HUDEP-2 (cell line): ENCODE measurements around the gene CPEB1.
"Not testable (repeated sequence)": the region's sequence is repeated elsewhere in the genome, so short reads cannot be mapped to it uniquely, and the experiment has no call there.

Experiments
- DNase-seq, 76 experiments: peaks; one replicate each; lab custom pipeline; 2025; ENCODE audit not compliant: unreplicated experiment in 76 of 76; lab: John Stamatoyannopoulos, UW

Gene CPEB1

DNA sequence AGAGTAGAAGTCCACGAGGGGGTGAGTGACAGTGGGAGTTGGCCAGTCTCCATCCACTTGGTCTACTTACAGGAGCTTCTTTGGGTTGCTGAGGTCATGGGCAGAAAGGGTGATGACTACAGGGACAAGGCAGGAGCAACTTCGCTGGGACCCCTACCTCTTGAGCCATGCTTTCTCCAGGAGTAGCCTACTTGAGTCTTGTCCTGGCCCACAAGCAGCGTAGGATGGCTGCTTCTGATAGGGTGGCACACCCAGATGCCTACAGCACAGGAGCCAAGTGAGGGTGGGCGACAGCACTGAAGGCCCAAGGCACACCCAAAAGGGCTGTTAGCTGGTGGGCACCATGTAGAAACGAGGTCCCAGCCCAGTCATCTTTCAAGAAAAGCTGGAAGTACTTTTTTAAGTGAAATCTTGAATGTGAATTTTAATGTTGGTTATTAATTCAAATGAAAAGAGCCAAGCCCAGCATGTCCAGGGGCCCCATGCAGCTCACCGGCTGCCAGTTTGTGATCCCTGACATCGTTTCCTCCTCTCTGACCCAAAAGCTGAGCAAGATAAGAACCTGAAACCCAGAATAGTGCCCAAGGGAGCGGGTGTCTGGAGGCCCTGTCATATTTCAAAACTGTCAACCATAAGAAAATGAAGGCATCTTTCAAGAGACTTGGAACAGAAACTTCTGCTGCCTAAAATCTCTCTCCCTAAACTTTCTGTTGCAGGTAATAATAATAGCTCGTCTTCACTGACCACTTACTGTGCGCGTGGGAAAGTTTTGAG lies 2.2 kb upstream of the CPEB1 start:
- DNase-seq, result peak in 33 of 76 experiments; percentile 6 to 66 (median 26)

DNA sequence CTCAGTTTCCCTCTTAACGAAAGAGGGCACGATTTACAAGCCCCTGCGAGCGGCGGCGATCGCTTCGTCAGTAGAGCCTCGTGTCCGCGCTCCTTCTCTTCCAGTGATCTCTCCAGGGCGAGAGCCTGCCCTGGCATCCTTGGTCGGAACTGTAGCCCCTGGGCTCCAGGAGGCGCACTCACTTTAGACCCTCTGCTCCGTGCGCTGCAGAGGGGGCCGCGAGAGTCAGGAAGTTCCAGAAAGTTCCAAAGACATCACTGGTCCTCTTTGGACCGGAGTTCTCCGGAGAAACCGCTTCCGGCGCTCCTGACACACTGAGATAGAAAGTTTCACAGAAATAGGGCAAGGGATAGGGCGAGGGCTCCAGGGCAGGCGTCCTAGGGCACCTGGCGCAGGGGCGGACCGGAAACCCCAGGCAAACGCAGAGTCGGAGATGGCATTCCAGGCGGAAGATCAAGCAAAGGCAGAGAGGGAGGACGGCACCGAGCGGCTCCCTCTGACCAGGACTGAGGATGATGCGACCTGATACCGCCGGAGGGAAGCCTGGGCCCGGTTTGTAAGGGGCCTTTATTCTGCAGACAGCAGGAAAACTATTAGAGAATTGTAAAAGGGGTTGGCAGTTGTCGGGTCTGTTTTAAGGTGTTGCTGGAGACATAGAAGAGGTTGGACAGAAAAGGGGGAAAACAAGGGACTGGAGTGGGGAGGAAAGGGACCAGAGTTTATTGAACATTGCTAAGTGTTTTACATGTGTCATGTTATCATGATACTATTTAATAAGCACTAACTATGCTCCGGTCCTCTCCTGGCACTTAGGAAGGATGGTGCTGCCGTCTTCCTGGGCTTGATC lies 1.3 kb upstream of the CPEB1 start:
- peak in 13 of 76 experiments; percentile 11 to 57 (median 29) for DNase-seq

DNA sequence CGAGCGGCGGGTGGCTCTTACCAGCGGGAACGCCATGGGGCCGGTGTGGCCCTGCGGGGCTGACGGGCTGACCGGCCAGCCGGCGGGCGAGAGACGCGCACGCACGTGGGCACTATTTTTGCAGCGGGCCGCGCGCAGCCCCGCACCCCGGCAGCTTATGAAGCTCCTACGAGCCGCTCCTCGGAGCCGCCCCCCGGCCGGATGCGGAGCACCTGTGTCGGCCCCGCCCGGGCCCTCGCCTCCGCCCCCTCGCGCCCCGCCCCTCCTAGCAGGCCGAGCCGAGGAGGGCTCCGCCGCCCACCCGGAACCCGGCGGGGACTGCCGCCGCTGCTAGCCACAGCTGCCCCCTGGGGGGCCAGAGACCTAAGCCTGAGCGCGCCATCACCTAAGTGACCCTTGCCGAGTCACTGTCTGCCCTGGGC lies 683 bp upstream of the CPEB1 start:
- peak in 40 of 76 experiments; percentile 22 to 87 (median 59) for DNase-seq

DNA sequence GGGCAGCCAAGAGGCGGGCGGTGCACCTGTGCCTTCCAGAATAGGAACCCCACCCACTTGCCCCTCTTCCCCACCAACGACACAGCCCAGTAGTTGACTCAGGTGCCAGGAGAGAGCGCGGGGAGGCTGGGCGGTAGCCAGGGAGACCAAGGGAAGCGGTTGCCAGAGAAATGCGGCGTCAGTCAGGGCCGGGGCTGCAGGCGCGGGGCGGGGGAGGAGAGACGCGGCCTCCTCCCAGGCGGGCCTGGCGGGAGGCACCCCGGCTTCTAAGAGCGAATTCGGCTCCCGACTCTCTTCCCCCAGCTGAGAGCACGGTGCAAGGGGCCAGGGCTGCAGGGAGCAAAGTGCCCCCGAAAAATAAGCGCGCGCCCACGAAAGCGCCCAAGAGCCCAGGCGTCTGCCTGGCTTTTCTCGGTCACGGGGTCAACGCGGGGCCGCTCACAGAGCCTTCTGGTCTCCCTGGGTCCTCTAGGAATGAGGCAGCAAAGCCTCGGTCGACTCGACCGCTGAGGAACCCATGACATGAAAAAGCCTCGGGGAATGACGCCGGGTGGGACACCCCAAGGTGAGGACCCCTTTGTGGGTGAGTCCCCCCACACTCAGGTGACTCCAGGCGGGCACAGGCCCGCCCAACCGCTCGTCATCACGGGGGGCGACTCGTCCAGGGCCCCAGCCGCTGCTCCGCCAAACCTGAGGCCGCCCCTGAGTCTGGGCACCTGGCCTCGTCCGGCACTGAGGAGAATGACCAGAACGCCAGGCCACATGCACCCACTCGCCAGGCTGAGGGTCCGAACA lies 716 bp downstream of the CPEB1 start:
- peak in 66 of 76 experiments; percentile 9 to 73 (median 52) for DNase-seq

DNA sequence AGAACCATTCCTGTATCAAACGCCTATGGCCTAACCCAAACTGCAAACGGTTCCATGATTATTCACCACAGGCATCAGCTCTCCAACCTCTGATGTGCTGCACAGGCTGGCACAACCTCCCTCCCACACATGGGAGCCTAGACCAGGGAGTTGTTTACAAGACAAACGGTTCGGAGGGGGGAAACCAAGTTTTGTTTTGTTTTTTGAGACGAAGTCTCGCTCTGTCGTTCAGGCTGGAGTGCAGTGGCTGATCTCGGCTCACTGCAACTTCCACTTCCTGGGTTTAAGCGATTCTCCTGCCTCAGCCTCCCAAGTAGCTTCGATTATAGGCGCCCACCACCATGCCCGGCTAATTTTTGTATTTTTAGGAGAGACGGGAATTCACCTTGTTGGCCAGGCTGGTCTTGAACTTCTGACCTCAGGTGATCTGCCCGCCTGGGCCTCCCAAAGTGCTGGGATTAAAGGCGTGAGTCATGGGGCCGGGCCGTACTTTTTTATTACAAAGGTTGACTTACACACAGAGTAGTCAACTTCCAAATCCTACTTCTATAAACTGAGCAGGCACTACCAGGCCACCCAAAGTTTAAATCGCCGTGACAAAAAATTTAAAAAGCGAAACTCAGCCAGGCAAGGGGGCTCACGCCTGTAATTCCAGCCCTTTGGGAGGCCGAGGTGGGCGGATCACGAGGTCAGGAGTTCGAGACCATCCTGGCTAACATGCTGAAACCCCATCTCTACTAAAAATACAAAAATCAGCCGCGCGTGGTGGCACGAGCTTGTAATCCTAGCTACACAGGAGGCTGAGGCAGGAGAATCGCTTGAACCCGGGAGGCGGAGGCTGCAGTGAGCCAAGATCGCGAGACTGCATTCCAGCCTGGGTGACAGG lies 2.0 kb downstream of the CPEB1 start:
- DNase-seq, result not testable (repeated sequence)

DNA sequence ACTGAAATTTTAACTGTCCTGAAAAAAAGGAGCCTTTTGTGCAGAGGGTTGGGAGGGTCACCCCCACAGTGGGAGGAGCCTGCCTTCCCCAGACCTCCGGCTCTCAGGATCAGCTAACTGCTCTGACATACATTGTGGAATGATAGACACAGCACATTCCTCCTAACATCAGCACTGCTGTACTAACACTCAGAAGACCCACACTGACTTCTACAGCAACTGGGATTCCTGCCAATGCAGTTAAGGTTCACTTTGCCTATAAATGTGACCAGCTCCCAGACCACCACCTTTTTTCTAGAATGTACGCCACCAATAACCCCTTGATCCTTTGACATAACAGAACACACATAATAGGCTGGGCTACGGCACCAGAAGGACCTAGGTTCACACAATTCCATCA lies 3.2 kb downstream of the CPEB1 start:
- DNase-seq, result peak in 7 of 76 experiments; percentile 3 to 33 (median 9)

DNA sequence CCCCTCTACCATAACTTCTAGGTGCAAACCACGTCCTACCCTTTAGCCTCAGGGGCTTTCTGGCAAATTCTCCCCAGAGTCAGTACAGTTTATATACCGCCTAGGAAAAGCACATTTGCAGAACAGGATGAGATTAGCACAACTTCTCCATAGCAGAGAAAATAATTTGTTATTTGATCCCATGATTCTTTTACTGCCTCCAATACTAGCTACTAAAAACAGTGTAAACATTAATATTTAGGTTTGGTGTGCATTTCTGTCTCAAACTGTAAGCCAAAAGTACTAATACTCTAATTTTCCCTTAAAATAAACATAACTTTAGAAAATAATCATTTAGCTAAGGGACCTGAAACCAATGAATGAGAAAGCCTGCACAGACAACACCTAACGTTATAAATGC lies 4.5 kb downstream of the CPEB1 start:
- DNase-seq, result no peak

DNA sequence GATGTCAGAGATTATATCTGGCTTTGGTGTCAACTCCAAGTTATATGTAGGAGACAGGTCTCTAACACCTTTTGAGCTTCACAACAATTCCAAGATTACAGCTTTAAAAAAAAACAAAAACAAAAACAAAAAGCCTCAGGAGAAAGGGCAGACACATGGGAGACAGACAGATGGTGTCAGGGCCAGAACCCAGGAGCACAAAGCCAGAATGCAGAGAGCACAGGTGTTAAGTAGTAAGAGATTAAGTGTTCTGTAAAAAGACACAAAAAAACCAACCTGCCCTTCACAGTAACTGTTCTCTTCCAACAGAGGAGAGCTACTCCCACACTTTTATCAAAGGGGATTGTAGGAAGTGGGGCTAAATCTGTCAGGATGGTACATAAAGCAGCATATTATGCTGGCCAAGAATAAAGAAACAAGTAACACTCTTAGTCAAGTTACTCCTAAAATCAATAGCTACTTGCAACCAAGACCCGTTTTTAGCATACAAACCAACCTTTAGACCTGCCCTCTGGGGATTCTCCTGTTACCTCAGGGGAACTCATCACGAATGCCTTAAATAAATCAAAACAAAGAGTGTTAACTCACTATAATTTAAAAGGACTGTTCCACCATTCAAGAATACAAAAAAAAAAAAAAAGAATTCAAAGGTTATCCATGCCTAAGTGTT lies 5.9 kb downstream of the CPEB1 start:
- DNase-seq, result no peak

DNA sequence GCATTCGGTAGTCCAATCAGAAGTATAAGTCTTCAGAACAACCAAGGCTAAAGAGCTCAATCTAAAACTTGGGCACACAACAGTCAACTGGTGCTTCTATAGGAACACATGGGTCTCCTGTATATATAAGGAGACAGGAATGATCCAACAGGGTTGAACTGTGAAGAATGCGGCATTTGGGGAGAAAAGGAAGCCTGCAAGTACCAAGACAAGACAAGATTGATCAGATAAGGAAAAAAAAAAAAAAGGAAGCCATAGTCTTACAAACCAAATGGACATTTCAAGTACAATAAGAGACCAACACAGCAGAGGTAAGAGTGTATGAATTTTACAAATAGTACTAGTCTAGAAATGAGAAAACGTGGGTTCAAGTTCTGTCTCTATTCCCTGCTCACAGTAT lies 6.5 kb downstream of the CPEB1 start:
- no peak for DNase-seq

DNA sequence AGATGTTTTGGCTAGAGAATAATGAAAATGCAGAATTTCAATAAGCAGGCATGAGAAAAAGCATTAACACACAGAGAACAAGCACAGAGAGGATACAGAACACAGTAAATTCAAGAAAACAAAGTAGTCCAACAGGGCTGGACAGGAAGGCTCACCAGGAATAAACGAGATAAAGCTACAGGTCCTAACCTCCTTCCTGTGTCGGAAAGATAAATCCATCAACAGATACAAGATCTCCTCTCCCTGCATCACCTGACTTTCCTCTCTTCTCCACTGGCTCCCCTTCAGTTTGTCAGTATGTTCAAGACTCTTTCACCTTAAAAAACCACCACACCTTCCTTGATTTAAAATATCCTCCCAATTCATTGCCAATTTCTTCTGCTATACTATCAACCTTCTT lies 11.4 kb downstream of the CPEB1 start:
- no peak for DNase-seq

DNA sequence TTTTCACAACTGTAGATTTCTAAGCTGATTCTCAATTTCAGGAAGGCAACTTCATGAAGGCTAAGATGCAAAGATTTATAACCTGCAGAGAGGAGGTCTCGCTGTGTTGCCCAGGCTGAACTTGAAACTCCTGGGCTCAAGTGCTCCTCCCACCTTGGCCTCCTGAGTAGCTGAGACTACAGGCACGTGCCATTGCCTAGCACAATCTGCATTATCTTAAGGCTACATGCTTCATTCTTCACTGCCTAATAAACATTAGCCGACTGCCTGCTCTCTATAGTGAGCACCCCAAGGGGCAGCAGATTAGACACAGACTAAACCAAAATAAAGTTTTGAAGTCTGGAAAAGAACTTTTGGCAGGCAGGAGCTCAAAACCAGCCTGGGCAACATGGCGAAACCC lies 17.1 kb downstream of the CPEB1 start:
- no peak for DNase-seq

DNA sequence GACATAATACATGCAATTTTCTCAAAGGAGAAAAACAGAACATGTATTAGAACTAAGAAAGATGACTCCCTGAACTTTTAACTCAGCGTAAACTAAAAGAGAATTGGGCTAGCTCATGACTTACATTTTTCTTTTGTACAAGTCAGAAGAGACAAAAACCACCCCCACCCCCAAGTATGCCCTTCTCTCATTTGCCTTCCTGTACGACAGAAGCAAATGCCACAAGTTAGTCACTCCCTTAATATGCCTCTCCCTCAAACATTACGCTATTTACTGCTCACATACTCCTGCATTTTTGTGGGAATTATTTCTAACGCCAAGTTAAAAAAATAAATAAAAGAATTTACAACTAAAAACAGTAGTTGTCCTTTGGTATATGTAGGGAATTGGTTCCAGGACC lies 22.0 kb downstream of the CPEB1 start:
- no peak for DNase-seq

DNA sequence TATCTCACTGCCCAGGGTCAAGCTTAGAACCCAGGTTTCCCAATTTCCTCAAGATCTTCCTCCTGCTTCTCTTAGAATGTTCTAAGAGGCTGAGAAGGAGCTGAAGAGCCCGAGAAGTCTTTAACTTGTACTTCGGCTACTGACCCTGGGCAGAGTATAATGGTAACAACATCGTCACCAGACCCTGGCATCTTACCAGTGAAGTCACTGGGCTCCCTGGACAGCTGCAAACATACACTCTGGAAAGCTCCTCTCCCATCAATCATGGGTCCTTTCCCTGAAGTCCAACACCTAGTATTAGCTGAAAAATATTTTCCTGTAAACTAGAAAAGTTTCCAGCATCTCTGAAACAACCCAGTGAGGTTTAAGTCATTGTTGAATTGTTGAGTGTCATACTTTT lies 22.7 kb downstream of the CPEB1 start:
- no peak for DNase-seq

DNA sequence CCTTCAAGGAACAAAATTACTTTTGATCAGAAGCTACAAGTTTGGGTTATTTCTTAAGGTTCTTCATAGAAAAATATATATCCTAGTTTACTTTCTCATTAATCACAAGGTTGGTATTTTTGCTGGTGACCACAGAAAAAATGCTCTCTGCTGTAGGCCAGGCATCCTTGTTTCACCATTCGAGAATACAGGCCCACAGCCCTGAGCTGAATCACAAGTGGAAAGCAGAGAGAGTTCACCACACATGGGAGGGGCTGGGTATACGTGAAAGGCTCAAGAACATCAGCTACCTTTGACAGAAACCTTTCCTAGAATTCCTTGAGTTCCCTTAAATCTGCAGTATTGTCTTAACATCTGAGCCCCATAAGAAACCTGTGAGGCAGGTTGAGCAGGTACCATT lies 23.2 kb downstream of the CPEB1 start:
- DNase-seq, result no peak

DNA sequence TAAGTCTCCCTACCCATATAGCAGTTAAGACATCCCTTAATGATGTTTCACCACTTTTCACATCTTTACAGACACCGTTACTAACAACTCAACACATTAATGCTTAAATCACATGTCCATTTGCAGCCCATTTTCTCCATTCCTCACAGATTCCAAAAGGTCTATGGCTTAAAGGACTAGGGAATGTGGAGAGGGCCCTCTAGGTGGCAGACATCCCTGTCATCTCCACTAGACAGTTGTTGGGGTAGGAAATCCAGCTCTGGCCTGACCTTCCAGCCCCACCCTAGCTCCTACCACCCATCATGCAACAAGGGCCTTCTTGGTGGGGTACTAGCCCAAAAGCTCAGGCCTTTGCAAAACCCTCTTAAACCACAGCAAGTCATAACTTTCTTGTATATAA lies 25.2 kb downstream of the CPEB1 start:
- DNase-seq, result no peak

DNA sequence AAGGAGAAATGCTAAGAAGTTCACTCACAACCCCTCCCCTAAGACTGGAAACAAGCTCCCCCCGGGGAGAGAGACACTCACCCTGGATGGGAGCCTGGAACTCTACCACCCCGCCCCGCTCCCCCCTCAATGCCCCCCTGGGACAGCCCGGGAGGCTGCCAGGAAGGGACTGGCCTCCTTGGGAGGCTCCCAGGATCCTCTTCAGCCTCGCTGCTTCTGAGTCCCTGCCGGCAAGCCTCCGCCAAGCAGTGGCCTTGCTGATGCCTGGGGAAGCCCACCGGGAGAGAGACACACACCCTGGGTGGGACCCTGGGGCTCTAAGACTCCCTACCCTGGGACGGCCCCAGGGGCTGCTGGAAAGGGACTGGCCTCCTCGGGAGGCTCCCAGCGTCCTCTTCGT lies 33.4 kb downstream of the CPEB1 start:
- no peak for DNase-seq

DNA sequence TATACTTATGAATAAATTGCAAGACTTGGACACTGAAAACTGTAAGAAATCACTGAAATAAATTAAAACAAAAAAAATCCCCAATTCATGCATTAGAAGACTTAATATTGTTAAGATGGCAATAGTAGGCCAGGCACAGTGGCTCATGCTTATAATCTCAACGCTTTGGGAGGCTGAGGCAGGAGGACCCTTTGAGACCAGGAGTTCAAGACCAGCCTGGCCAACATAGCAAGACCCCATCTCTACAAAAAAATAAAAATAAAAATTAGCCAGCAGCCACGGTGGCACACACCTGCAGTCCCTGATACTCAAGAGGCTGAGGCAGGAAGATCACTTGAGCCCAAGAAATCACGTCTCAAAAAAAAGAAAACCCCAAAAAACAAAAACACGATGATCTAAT lies 35.8 kb downstream of the CPEB1 start:
- no peak for DNase-seq

DNA sequence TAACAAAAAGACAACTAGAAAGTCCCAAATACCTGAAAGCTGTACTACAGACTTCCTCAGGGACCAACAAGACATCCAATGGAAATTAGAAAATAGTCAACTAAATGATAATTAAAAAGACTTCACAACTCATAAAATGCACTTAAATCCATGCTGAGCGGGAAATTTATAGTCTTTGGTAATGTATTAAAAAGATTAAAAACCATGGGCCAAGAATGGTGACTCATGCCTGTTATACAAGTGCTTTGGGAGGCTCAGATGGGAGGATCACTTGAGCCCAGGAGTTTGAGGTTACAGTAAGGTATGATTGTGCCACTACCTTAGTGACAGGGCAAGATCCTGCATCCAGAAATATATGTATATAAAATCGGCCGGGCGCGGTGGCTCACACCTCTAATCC lies 45.0 kb downstream of the CPEB1 start:
- DNase-seq, result no peak

DNA sequence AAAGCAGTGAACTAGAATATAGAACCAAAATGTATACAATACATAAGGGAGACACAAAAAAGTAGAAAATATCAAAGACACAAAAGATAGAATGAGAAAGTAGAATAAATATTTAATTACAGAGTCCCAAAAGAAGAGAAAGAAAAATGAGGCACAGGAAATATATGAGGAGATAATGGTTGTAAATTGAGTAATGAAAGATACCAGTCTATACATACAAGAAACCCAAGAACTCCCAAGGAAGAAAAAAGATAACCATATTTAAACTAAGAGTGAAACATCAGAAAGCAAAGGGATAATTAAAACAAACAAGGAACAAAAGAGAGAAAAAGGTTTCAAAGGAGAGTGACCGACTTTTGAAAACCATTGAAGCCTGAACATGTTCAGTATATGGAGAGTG lies 47.3 kb downstream of the CPEB1 start:
- no peak for DNase-seq

DNA sequence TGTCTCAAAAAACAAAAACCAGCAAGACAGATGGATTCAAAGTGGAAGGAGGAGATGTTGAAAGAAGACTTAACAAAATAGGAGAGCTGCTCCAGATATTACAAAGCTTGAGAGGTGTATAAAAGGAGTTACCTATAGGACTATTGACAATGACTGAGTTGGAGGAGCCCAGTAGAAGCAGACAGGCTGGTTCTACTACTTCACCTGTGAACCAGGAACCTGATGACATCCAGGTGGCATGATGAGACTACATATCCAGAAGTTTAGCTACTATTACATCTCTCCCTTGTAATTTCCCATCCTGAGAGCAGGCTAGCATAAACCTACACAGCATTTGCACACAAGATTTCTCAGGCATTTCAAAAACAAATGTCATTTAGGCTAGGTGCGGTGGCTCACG lies 49.3 kb downstream of the CPEB1 start:
- DNase-seq, result no peak
